Measurements from ENCODE around the gene PLAGL2.

- TF ChIP-seq, protein P1, sequence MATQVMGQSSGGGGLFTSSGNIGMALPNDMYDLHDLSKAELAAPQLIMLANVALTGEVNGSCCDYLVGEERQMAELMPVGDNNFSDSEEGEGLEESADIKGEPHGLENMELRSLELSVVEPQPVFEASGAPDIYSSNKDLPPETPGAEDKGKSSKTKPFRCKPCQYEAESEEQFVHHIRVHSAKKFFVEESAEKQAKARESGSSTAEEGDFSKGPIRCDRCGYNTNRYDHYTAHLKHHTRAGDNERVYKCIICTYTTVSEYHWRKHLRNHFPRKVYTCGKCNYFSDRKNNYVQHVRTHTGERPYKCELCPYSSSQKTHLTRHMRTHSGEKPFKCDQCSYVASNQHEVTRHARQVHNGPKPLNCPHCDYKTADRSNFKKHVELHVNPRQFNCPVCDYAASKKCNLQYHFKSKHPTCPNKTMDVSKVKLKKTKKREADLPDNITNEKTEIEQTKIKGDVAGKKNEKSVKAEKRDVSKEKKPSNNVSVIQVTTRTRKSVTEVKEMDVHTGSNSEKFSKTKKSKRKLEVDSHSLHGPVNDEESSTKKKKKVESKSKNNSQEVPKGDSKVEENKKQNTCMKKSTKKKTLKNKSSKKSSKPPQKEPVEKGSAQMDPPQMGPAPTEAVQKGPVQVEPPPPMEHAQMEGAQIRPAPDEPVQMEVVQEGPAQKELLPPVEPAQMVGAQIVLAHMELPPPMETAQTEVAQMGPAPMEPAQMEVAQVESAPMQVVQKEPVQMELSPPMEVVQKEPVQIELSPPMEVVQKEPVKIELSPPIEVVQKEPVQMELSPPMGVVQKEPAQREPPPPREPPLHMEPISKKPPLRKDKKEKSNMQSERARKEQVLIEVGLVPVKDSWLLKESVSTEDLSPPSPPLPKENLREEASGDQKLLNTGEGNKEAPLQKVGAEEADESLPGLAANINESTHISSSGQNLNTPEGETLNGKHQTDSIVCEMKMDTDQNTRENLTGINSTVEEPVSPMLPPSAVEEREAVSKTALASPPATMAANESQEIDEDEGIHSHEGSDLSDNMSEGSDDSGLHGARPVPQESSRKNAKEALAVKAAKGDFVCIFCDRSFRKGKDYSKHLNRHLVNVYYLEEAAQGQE (IDR thresholded peaks at IDR 0.05; ENCODE audit: unreplicated experiment), result no peak
- TF ChIP-seq POLR2AphosphoS5 (IDR thresholded peaks at IDR 0.05; ENCODE audit: low read depth) (0 out of 2 replicates have a peak, but pooled peaks have one; percentile 11), EZH2 (IDR thresholded peaks at IDR 0.05; ENCODE audit: low read depth, unreplicated experiment) (no peak), STAT1 (IDR thresholded peaks at IDR 0.05; ENCODE audit: unreplicated experiment) (no peak), CREB1 (CRISPR knock-in tag; IDR thresholded peaks at IDR 0.05; ENCODE audit: low read depth) (no peak), EZH2phosphoT487 (IDR thresholded peaks at IDR 0.05; ENCODE audit: unreplicated experiment) (no peak), JUNB (IDR thresholded peaks at IDR 0.05; ENCODE audit: unreplicated experiment) (no peak), ZNF331 (CRISPR knock-in tag; IDR thresholded peaks at IDR 0.05; ENCODE audit: low read depth) (no peak), ZNF114 (CRISPR knock-in tag; IDR thresholded peaks at IDR 0.05) (no peak), ETS1 (IDR thresholded peaks at IDR 0.05) (no peak)
- TF ChIP-seq, protein P2, sequence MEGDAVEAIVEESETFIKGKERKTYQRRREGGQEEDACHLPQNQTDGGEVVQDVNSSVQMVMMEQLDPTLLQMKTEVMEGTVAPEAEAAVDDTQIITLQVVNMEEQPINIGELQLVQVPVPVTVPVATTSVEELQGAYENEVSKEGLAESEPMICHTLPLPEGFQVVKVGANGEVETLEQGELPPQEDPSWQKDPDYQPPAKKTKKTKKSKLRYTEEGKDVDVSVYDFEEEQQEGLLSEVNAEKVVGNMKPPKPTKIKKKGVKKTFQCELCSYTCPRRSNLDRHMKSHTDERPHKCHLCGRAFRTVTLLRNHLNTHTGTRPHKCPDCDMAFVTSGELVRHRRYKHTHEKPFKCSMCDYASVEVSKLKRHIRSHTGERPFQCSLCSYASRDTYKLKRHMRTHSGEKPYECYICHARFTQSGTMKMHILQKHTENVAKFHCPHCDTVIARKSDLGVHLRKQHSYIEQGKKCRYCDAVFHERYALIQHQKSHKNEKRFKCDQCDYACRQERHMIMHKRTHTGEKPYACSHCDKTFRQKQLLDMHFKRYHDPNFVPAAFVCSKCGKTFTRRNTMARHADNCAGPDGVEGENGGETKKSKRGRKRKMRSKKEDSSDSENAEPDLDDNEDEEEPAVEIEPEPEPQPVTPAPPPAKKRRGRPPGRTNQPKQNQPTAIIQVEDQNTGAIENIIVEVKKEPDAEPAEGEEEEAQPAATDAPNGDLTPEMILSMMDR (conservative IDR thresholded peaks at IDR 0.05; ENCODE audit: low read depth in 2 of 2), result no peak
- TF ChIP-seq, protein P3, sequence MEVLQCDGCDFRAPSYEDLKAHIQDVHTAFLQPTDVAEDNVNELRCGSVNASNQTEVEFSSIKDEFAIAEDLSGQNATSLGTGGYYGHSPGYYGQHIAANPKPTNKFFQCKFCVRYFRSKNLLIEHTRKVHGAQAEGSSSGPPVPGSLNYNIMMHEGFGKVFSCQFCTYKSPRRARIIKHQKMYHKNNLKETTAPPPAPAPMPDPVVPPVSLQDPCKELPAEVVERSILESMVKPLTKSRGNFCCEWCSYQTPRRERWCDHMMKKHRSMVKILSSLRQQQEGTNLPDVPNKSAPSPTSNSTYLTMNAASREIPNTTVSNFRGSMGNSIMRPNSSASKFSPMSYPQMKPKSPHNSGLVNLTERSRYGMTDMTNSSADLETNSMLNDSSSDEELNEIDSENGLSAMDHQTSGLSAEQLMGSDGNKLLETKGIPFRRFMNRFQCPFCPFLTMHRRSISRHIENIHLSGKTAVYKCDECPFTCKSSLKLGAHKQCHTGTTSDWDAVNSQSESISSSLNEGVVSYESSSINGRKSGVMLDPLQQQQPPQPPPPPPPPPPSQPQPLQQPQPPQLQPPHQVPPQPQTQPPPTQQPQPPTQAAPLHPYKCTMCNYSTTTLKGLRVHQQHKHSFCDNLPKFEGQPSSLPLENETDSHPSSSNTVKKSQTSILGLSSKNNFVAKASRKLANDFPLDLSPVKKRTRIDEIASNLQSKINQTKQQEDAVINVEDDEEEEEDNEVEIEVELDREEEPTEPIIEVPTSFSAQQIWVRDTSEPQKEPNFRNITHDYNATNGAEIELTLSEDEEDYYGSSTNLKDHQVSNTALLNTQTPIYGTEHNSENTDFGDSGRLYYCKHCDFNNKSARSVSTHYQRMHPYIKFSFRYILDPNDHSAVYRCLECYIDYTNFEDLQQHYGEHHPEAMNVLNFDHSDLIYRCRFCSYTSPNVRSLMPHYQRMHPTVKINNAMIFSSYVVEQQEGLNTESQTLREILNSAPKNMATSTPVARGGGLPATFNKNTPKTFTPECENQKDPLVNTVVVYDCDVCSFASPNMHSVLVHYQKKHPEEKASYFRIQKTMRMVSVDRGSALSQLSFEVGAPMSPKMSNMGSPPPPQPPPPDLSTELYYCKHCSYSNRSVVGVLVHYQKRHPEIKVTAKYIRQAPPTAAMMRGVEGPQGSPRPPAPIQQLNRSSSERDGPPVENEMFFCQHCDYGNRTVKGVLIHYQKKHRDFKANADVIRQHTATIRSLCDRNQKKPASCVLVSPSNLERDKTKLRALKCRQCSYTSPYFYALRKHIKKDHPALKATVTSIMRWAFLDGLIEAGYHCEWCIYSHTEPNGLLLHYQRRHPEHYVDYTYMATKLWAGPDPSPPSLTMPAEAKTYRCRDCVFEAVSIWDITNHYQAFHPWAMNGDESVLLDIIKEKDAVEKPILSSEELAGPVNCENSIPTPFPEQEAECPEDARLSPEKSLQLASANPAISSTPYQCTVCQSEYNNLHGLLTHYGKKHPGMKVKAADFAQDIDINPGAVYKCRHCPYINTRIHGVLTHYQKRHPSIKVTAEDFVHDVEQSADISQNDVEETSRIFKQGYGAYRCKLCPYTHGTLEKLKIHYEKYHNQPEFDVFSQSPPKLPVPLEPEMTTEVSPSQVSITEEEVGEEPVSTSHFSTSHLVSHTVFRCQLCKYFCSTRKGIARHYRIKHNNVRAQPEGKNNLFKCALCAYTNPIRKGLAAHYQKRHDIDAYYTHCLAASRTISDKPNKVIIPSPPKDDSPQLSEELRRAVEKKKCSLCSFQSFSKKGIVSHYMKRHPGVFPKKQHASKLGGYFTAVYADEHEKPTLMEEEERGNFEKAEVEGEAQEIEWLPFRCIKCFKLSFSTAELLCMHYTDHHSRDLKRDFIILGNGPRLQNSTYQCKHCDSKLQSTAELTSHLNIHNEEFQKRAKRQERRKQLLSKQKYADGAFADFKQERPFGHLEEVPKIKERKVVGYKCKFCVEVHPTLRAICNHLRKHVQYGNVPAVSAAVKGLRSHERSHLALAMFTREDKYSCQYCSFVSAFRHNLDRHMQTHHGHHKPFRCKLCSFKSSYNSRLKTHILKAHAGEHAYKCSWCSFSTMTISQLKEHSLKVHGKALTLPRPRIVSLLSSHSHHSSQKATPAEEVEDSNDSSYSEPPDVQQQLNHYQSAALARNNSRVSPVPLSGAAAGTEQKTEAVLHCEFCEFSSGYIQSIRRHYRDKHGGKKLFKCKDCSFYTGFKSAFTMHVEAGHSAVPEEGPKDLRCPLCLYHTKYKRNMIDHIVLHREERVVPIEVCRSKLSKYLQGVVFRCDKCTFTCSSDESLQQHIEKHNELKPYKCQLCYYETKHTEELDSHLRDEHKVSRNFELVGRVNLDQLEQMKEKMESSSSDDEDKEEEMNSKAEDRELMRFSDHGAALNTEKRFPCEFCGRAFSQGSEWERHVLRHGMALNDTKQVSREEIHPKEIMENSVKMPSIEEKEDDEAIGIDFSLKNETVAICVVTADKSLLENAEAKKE (CRISPR knock-in tag; IDR thresholded peaks at IDR 0.05), result no peak
Measured at GRCh38 chr20:32191422-32191821, 16.1 kb downstream of the PLAGL2 start.

Data from GM23338 (cell line).